ENCODE results near the gene CHODL. TPM values are rescaled to one million over a fixed set of nuclear protein-coding genes. Genes with fewer than 3 reads are reported as not detected.
A peak's percentile ranks its signal among the peaks of the same experiment; 100 is the strongest.

The CHODL gene
- total RNA-seq (2014; rRNA removed; shearing (Covaris generic)) = not detected in 2 replicates

DNA sequence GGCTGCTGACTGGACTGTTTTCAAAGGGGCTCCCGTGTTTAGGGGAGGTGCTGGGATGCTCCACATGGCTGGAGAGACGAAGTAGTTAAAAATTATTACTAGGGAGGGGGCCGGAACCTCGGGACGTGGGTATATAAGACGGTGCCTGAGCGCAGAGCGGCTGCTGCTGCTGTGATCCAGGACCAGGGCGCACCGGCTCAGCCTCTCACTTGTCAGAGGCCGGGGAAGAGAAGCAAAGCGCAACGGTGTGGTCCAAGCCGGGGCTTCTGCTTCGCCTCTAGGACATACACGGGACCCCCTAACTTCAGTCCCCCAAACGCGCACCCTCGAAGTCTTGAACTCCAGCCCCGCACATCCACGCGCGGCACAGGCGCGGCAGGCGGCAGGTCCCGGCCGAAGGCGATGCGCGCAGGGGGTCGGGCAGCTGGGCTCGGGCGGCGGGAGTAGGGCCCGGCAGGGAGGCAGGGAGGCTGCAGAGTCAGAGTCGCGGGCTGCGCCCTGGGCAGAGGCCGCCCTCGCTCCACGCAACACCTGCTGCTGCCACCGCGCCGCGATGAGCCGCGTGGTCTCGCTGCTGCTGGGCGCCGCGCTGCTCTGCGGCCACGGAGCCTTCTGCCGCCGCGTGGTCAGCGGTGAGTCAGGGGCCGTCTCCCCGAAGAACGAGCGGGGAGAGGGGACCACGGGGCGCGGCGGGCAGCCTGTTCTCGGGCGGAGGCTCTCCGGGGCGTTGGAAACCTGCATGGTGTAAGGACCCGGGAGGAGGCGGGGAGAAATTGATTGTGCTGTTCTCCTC, at the start of gene CHODL:
TSS of gene CHODL (plus strand) at position 163 of the 793 bp plus-strand sequence. CDS start at position 554, 391 bp downstream.
- DNase-seq (ENCODE audit: low spot score) = no peak

- DNase-seq (ENCODE audit: low spot score) = peak; percentile 14
Observed at GRCh38 chr21:18204931-18205330, 39.7 kb upstream of the CHODL start.

DNA sequence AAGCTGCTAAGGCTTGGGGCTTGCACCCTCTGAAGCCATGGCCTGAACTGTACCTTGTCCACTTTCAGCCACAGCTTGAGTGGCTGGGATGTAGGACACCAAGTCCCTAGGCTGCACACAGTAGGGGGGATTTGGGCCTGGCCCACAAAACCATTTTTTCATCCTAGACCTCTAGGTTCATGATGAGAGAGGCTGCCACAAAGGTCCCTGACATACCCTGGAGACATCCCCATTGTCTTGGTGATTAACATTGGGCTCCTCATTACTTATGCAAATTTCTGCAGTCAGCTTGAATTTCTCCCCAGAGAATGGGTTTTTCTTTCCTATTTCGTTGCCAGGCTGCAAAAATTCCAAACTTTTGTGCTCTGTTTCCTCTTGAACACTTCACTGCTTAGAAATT, 26.3 kb upstream of the CHODL start:
- no peak for DNase-seq (ENCODE audit: low spot score)

- no peak for DNase-seq (ENCODE audit: low spot score)
Observed at GRCh38 chr21:18220498-18220897, 24.1 kb upstream of the CHODL start.

DNA sequence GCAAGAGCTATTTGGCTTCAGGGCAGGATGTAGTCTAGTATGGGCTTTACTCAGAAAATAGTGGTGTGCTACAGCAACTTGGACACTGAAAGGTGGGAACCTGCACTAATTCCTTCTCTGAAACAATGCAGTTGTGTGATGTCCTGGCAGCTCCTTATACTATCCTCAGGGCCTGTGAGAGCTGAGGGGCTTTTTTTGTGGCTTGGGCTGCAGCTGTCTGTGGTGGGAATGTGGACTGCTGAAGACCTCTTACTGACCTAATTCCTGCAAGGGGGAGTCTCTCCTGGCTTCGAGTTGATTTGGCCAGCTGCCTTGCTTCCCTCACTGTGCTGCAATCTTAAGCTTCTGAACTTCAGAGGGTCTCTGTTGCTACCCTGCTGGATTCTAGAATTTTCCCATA, 22.3 kb upstream of the CHODL start:
- no peak for DNase-seq (ENCODE audit: low spot score)

GRCh38 chr21:18228060-18228739, 16.4 kb upstream of the CHODL start:
- DNase-seq (ENCODE audit: low spot score) = no peak

DNA sequence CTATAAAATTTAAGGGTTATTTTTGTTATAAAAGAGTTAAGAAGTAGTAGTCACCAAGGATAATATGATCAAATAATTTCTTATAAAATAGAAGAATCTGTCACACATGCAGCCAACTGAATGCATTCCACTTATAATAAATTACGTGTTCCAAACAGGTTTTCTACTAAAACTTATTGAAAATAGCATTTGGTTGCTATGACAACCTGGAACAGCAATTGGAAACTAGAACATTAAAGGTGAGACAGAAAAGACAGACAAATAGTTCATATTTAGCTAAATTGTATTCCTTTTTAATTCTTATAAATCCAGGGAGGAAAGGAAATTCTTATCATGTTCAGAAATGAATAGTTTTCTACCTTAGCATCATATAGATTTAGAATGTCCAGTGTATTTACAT, 9.1 kb upstream of the CHODL start:
- no peak for DNase-seq (ENCODE audit: low spot score)

DNA sequence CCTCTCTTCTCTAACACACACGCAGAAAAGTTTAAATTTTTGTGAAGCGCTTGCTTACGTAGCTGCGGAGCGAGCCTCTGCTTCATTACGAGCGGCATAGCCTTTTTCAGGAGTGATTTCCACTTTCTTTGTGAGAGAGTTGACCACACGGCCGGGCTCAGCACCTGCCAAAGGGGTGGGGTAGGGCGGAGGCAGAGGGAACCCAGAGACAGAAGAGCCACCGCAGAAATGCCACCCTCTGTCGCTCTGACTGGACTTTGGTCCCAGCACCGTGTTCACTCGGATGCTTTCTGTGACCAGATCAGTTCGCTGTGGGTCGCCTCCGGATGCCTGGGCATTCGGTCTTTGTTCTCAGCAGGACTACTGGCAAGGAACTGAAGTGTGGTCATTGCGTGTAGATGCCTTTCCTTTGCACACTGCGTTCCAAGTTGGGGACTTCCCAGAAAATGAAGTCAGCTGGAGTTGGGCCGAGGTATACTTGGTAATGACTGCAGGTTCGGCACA, 883 bp downstream of the CHODL start:
- DNase-seq (ENCODE audit: low spot score) = no peak

- no peak for DNase-seq (ENCODE audit: low spot score)
Observed at GRCh38 chr21:18248171-18248570, 3.5 kb downstream of the CHODL start.

- DNase-seq (ENCODE audit: low spot score) = peak; percentile 3
Observed at GRCh38 chr21:18249672-18250071, 5.0 kb downstream of the CHODL start.

GRCh38 chr21:18251065-18251464, 6.4 kb downstream of the CHODL start:
- no peak for DNase-seq (ENCODE audit: low spot score)

GRCh38 chr21:18252256-18252655, 7.6 kb downstream of the CHODL start:
- DNase-seq (ENCODE audit: low spot score) = no peak

GRCh38 chr21:18252680-18253079, 8.0 kb downstream of the CHODL start:
- DNase-seq (ENCODE audit: low spot score) = no peak

DNA sequence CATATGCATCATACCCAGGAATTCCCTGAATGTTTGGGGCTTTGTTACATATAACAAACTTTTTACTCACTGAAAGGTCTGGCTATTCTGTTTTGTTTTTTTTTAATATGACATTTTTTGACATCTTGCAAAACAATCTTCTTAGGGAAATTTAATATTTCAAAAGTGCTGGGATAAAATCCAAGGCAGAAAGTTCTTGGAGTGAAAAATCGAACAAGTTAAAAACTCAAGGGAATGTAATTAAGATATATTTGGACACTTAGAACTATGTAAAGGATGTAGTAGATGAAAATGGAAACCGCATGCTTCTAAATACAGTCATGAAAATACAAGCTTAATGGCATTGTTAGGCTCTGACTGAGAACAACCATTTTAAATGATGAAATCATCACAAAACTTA, 8.6 kb downstream of the CHODL start:
- DNase-seq (ENCODE audit: low spot score) = no peak

DNA sequence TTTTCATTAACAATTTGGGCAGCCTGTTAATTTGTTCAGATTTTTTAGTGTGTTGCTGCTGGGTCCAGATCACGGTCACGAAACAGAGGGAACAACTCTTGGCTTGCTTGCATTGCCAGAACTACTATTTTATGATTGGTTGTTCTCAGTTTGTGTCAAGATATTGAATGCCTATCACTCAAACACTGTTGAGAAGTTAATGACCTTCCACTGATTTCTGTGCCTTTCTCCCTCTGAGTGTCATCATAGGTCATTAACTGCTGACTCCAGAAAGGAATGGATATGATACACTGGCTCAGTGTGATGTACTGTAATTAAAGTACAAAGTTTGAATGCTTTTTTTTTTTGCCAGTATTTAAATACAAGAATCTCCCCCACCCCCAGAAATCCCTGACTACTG, 9.2 kb downstream of the CHODL start:
- DNase-seq (ENCODE audit: low spot score) = no peak

GRCh38 chr21:18265944-18266343, 21.3 kb downstream of the CHODL start:
- DNase-seq (ENCODE audit: low spot score) = no peak

- no peak for DNase-seq (ENCODE audit: low spot score)
Observed at GRCh38 chr21:18267496-18267895, 22.9 kb downstream of the CHODL start.

DNA sequence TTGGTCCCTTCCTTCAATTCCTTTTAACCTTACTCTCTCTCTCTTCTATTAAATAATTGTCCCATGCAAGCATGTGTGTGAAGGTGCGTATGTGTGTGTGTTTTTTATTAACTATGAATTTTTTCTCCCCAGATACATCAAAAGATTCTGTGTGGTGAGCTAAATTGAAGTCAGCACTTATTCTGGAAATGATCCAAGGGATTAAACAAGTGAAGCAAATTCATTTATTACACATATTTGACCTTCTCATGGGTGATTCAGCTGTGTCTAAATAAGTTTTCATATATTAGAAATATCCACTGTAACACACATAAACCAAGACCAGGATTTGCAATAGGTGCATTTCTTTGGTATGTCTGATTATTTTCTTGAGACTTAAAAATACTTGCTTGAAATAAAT, 24.3 kb downstream of the CHODL start:
- DNase-seq (ENCODE audit: low spot score) = no peak

GRCh38 chr21:18269856-18270255, 25.2 kb downstream of the CHODL start:
- no peak for DNase-seq (ENCODE audit: low spot score)

- DNase-seq (ENCODE audit: low spot score) = no peak
Observed at GRCh38 chr21:18273400-18273799, 28.8 kb downstream of the CHODL start.

DNA sequence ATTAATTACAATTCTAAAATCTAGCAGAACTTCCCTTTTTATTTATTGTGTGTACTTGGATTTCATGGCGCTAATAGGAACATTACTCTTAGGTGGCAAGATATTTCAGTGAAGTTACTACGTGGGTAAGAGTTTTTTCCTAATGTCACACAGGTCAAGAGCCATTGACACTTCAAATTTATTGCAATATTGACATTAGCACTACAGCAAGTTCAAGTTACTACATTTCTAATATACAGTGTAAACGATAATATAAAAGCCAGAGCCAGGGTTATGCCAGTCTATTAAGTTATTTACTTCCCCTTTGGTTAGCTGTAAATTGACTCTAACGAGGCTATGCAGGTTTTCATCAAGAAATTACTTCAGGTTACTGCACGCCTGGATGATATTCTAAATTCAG, 29.7 kb downstream of the CHODL start:
- no peak for DNase-seq (ENCODE audit: low spot score)

GRCh38 chr21:18275781-18276180, 31.1 kb downstream of the CHODL start:
- no peak for DNase-seq (ENCODE audit: low spot score)

- DNase-seq (ENCODE audit: low spot score) = no peak
Observed at GRCh38 chr21:18285379-18285778, 40.7 kb downstream of the CHODL start.
